A549 treated with RU486 at 1 μM for 4 hours (cell line): ENCODE data around the gene PIK3C3. TPM values are rescaled to one million over a fixed set of nuclear protein-coding genes. Genes with fewer than 3 reads are reported as not detected.

ENCODE experiments used
- total RNA-seq: library from RNA; stranded (reverse); fragments of 200-300 nt; extraction: Qiagen RNA extraction; gene quantifications from 5 replicates; pipeline ENCODE4 v1.2.3, GENCODE V29; 2022; ENCODE audit warnings: low read depth

Gene PIK3C3
- total RNA-seq: 16.1 to 24.7 TPM (median 20.1 TPM) in 5 replicates

GRCh38 chr18:41954827-41955613 lies at the start of gene PIK3C3:
PIK3C3 (plus strand) TSS chr18:41955234; CDS start chr18:41955292, 58 bp downstream.

